Mammary epithelial cell (primary cell): Measurements from ENCODE around the gene TCEAL7.

ENCODE experiments used
- CTCF ChIP-seq, 2 donors: IDR thresholded peaks in 1 of 2; conservative IDR thresholded peaks in 1 of 2; 2 replicates each; pipeline ENCODE4 v1.5.1; 2011 to 2012; ENCODE audit warnings: inconsistent platforms in 2 of 2, low read length in 2 of 2, mild to moderate bottlenecking in 2 of 2, control low read depth in 1 of 2, low read depth in 1 of 2; ENCODE audit not compliant: insufficient read depth in 1 of 2; ENCODE audit errors: extremely low read depth in 1 of 2
- EZH2 ChIP-seq: IDR thresholded peaks from 2 replicates; pipeline ENCODE4 v1.6.1; 2012; ENCODE audit warnings: low read length, inconsistent platforms, borderline replicate concordance

- no peak for TF ChIP-seq CTCF (conservative IDR thresholded peaks at IDR 0.05 in 1 of 2, IDR thresholded peaks at IDR 0.05 in 1 of 2; ENCODE audit: extremely low read depth in 1 of 2, insufficient read depth in 1 of 2, low read depth in 1 of 2, low read length in 2 of 2)
- no peak for TF ChIP-seq EZH2
These were observed 27.8 kb downstream of the TCEAL7 start for GRCh38 chrX:103357871-103358270.
